ENCODE measurements around the gene EFHD2. TPM values are rescaled to one million over a fixed set of nuclear protein-coding genes. Genes with fewer than 3 reads are reported as not detected.
A peak's percentile ranks its signal among the peaks of the same experiment; 100 is the strongest.
"Not testable (repeated sequence)": the region's sequence is repeated elsewhere in the genome, so short reads cannot be mapped to it uniquely, and the experiment has no call there.

The EFHD2 gene
- total RNA-seq, 1 donor from 2014 or later, result 57.2 TPM

- Histone ChIP-seq H3K9me3 (no peaks in the 10 kb centered on the region), H3K27ac (peak overlapping the region; percentile 50), H3K36me3 (peaks cover 0 to 4% of the 10 kb centered on the region in 2 donors), H3K4me3 (peak overlapping the region in 1 of 2 donors; percentile 10), H3K4me1 (peaks cover 23% of the 10 kb centered on the region), H3K27me3 (no peaks in the 10 kb centered on the region)
- intact Hi-C loops (cut with DNase I), result no loop called here
- TF ChIP-seq POLR2A (IDR thresholded peaks at IDR 0.05) (no peak), CTCF (IDR thresholded peaks at IDR 0.05) (peak in 2 of 3 experiments; percentile 20 to 57), POLR2AphosphoS5 (IDR thresholded peaks at IDR 0.05; ENCODE audit: insufficient read depth in 1 of 2, low read depth in 1 of 2) (peak in 1 of 2 donors; percentile 54)
- no peak for DNase-seq (ENCODE audit: extremely low spot score in 2 of 2)
These were observed 17.0 kb downstream of the EFHD2 start for GRCh38 chr1:15426492-15427279.

GRCh38 chr1:15427280-15427666, 17.6 kb downstream of the EFHD2 start:
- intact Hi-C loops (cut with DNase I), result no loop called here

GRCh38 chr1:15428252-15428651, 18.6 kb downstream of the EFHD2 start:
- intact Hi-C loops (cut with DNase I), result loop anchor here (2.0 kb wide), 1 partner anchor 103 kb away; no protein-coding TSS in a partner anchor
- DNase-seq (ENCODE audit: extremely low spot score in 2 of 2); H3K27ac ChIP-seq; H3K4me3 ChIP-seq; H3K36me3 ChIP-seq; H3K9me3 ChIP-seq; H3K27me3 ChIP-seq: not testable (repeated sequence)
- H3K4me1 ChIP-seq, result peaks cover 23% of the 10 kb centered on the region

More at GRCh38 chr1:15427280-15427666, 17.6 kb downstream of the EFHD2 start:
- Histone ChIP-seq H3K9me3 (no peaks in the 10 kb centered on the region), H3K36me3 (peaks cover 0 to 4% of the 10 kb centered on the region in 2 donors), H3K4me1 (peaks cover 23% of the 10 kb centered on the region), H3K27me3 (no peaks in the 10 kb centered on the region), H3K27ac (peak overlapping the region; percentile 50), H3K4me3 (peak overlapping the region in 1 of 2 donors; percentile 10)
- TF ChIP-seq CTCF (IDR thresholded peaks at IDR 0.05) (no peak), POLR2A (IDR thresholded peaks at IDR 0.05) (no peak), POLR2AphosphoS5 (IDR thresholded peaks at IDR 0.05; ENCODE audit: insufficient read depth in 1 of 2, low read depth in 1 of 2) (peak in 1 of 2 donors; percentile 9)
- DNase-seq (ENCODE audit: extremely low spot score in 2 of 2), result no peak

- intact Hi-C loops (cut with DNase I), result loop anchor here (2.0 kb wide), 1 partner anchor 104 kb away; no protein-coding TSS in a partner anchor
- DNase-seq (ENCODE audit: extremely low spot score in 2 of 2), result no peak
- Histone ChIP-seq H3K36me3 (peaks cover 0 to 4% of the 10 kb centered on the region in 2 donors), H3K27ac (no peak overlapping the region), H3K9me3 (no peaks in the 10 kb centered on the region), H3K27me3 (no peaks in the 10 kb centered on the region), H3K4me3 (no peak overlapping the region), H3K4me1 (peaks cover 23% of the 10 kb centered on the region)
- no peak for TF ChIP-seq POLR2AphosphoS5 (IDR thresholded peaks at IDR 0.05; ENCODE audit: insufficient read depth in 1 of 2, low read depth in 1 of 2)
- no peak for TF ChIP-seq CTCF (IDR thresholded peaks at IDR 0.05)
- no peak for TF ChIP-seq POLR2A (IDR thresholded peaks at IDR 0.05)
These were observed 19.2 kb downstream of the EFHD2 start for GRCh38 chr1:15428815-15429435.

- no peak for TF ChIP-seq POLR2AphosphoS5 (IDR thresholded peaks at IDR 0.05; ENCODE audit: insufficient read depth in 1 of 2, low read depth in 1 of 2)
- no peak for TF ChIP-seq POLR2A (IDR thresholded peaks at IDR 0.05)
- no peak for TF ChIP-seq CTCF (IDR thresholded peaks at IDR 0.05)
- H3K36me3 ChIP-seq, result peaks cover 0 to 4% of the 10 kb centered on the region in 2 donors
- DNase-seq (ENCODE audit: extremely low spot score in 2 of 2), result no peak
- H3K4me1 ChIP-seq, result peaks cover 23% of the 10 kb centered on the region
- H3K4me3 ChIP-seq, result no peak overlapping the region
- no peak overlapping the region for H3K27ac ChIP-seq
- intact Hi-C loops (cut with DNase I), result loop anchor here (2.0 kb wide), 1 partner anchor 105 kb away; no protein-coding TSS in a partner anchor
- H3K9me3 ChIP-seq, result no peaks in the 10 kb centered on the region
- H3K27me3 ChIP-seq, result no peaks in the 10 kb centered on the region
These were observed 20.0 kb downstream of the EFHD2 start for GRCh38 chr1:15429701-15430149.

Measured in vagina (tissue), 2 donors.